GM20000 (cell line): ENCODE results near the gene SH3BGR.

ENCODE experiments used
- DNase-seq: peaks from one replicate; pipeline ENCODE4 v3.0.0; 2012; ENCODE audit warnings: low spot score
- CTCF ChIP-seq: IDR thresholded peaks from 2 replicates; pipeline ENCODE4 v1.5.1; 2012; ENCODE audit warnings: mild to moderate bottlenecking, control low read depth; ENCODE audit errors: extremely low read depth, missing control alignments

The SH3BGR gene

DNA sequence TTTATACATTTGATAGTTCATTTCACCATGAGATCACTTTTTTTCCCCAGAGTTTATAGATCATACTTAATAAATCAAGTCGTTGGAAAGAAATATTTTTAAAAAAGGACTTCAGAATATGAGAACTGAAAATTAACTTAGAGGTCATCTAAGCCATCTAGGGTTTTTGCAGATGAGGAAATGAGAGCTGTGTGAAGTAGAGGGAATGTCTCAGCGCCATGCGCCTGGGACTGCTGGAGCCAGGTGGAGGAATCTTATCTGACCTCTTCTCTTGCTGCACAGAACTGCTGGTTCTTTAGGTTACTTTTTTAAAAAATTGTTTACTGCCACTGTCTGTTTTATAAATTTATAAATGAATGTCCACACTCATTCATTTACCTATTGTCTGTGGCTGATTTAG lies 11.5 kb downstream of the SH3BGR start:
- no peak for TF ChIP-seq CTCF
- no peak for DNase-seq

GRCh38 chr21:39466584-39466983 lies 14.8 kb downstream of the SH3BGR start:
- TF ChIP-seq CTCF = no peak
- no peak for DNase-seq

- DNase-seq = no peak
- TF ChIP-seq CTCF = no peak
These were observed 16.0 kb downstream of the SH3BGR start for GRCh38 chr21:39467746-39468145.

DNA sequence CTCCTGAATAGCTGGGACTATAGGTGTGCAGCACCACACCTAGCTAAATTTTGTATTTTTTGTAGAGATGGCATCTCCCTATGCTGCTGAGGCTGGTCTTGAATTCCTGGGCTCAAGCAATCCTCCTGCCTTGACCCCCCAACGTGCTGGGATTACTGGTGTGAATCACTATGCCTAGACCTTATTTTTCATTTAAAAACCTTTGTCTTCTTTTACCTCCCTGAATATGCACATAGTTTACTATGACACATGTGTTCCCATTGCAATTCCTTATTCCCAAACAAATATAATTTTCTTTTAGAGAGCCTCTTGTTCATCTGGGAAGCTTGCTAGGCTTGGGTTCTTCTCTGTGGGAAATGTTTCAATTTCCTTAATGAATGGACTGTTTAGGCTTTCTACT lies 16.8 kb downstream of the SH3BGR start:
- no peak for DNase-seq
- TF ChIP-seq CTCF = no peak

GRCh38 chr21:39471598-39471997 lies 19.8 kb downstream of the SH3BGR start:
- TF ChIP-seq CTCF = no peak
- no peak for DNase-seq

DNA sequence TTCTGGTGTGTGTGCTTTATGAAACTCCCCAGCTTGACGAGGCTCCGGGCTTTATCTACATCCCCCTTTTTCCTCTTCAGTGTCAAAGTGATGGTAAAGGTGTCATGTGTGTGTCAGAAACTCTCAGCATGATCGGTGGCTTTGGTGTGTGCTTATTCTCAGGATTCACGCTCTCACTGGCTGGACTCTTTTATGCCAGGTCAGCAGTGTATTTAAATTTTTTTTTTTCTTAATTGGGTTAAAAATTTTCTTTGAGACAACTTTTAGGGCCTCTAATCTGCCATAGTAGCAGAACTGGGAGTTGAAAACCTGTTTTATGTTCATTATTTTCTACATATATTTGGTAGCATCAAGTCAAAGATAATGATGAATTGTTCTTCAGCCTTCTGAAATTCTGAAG lies 21.0 kb downstream of the SH3BGR start:
- DNase-seq = no peak
- no peak for TF ChIP-seq CTCF

- no peak for TF ChIP-seq CTCF
- no peak for DNase-seq
These were observed 22.8 kb downstream of the SH3BGR start for GRCh38 chr21:39474611-39475010.
